Prostate gland (tissue), 2 donors: ENCODE data around the gene CTNNA2. TPM values are rescaled to one million over a fixed set of nuclear protein-coding genes. Genes with fewer than 3 reads are reported as not detected.
"Not testable (repeated sequence)": the region's sequence is repeated elsewhere in the genome, so short reads cannot be mapped to it uniquely, and the experiment has no call there.

ENCODE experiments used
- DNase-seq: peaks from one replicate; pipeline ENCODE4 v3.0.0-alpha.2; 2019; ENCODE audit warnings: low spot score
- H3K27ac ChIP-seq, 2 donors: fragments of 200-600 bp; sonication (generic); 2 replicates each; pipeline ENCODE4 v1.5.1; 2017 to 2019
- H3K27me3 ChIP-seq: fragments of 200-600 bp; sonication (generic); replicated peaks from 2 replicates; pipeline ENCODE4 v1.5.1; 2019; ENCODE audit not compliant: insufficient read depth
- H3K36me3 ChIP-seq, 2 donors: fragments of 200-600 bp; sonication (generic); 1 replicate in 1 of 2; 2 replicates in 1 of 2; pipeline versions ENCODE4 v1.5.1 to v1.8.1; 2017 to 2019
- H3K4me1 ChIP-seq: fragments of 200-600 bp; sonication (generic); replicated peaks from 2 replicates; pipeline ENCODE4 v1.5.1; 2019
- H3K4me3 ChIP-seq, 2 donors: fragments of 200-600 bp; sonication (generic); 2 replicates each; pipeline ENCODE4 v1.5.1; 2017 to 2019
- H3K9me3 ChIP-seq: fragments of 200-600 bp; sonication (generic); 2 replicates; pipeline ENCODE4 v1.5.1; 2017
- CTCF ChIP-seq, 4 experiments: fragments of 200-600 bp in 2 of 4; fragments of 450-650 bp in 2 of 4; sonication (generic) in 2 of 4; IDR thresholded peaks; 1 replicate in 3 of 4; 2 replicates in 1 of 4; pipeline ENCODE4 v1.5.1; 2016 to 2019; ENCODE audit warnings: antibody characterized with exemption in 4 of 4, mild to moderate bottlenecking in 2 of 4, moderate library complexity in 2 of 4
- POLR2A ChIP-seq: fragments of 450-650 bp; IDR thresholded peaks from one replicate; pipeline ENCODE4 v1.6.1; 2016; ENCODE audit warnings: antibody characterized with exemption, mild to moderate bottlenecking
- POLR2AphosphoS5 ChIP-seq: sonication (generic); formaldehyde crosslinking; IDR thresholded peaks from one replicate; pipeline ENCODE4 v1.6.1; 2017; ENCODE audit warnings: antibody characterized with exemption
- WGBS: methylation state at CpG from one replicate; pipeline ENCODE4 v1.1.5; 2018; 5-methylcytosine and 5-hydroxymethylcytosine counted together
- intact Hi-C: fragments of 100-400 bp; cut with DNase I; formaldehyde crosslinking; loops from one replicate; pipeline ENCODE4 v1.14.2; 2022
- total RNA-seq, 2 donors: library from RNA; depleted of rRNA; stranded (reverse); fragments of >200 nt; gene quantifications; one replicate each; pipeline ENCODE4 v1.1.0, GENCODE V29; 2016

Gene CTNNA2
- total RNA-seq, 2 donors from 2014 or later: 24.3 TPM; not detected in 1

- no peak for DNase-seq
- Histone ChIP-seq H3K4me3 (no peak overlapping the region), H3K9me3 (no peaks in the 10 kb centered on the region), H3K4me1 (no peaks in the 10 kb centered on the region), H3K36me3 (no peaks in the 10 kb centered on the region), H3K27ac (no peak overlapping the region), H3K27me3 (no peaks in the 10 kb centered on the region)
- intact Hi-C loops: no loop called here
- no peak for TF ChIP-seq POLR2A
- no peak for TF ChIP-seq CTCF (IDR thresholded peaks at IDR 0.05)
- TF ChIP-seq POLR2AphosphoS5: no peak
- WGBS: 69% methylated on average over 2 of the region's 2 CpGs
Observed at GRCh38 chr2:80030135-80030534, 517.3 kb downstream of the CTNNA2 start.

GRCh38 chr2:80032684-80033083 is 519.8 kb downstream of the CTNNA2 start:
- DNase-seq, H3K4me3 ChIP-seq, H3K36me3 ChIP-seq, H3K27me3 ChIP-seq, intact Hi-C loops, H3K4me1 ChIP-seq, H3K9me3 ChIP-seq, H3K27ac ChIP-seq: not testable (repeated sequence)
- 92% methylated on average over 7 of the region's 7 CpGs for WGBS

GRCh38 chr2:80035749-80036285 is 523.0 kb downstream of the CTNNA2 start:
- Histone ChIP-seq H3K27me3 (no peaks in the 10 kb centered on the region), H3K27ac (no peak overlapping the region), H3K4me1 (no peaks in the 10 kb centered on the region), H3K36me3 (no peaks in the 10 kb centered on the region), H3K9me3 (no peaks in the 10 kb centered on the region), H3K4me3 (no peak overlapping the region)
- 70% methylated on average over 5 of the region's 5 CpGs for WGBS
- TF ChIP-seq CTCF (IDR thresholded peaks at IDR 0.05) (no peak), POLR2A (no peak), POLR2AphosphoS5 (no peak)
- DNase-seq: no peak
- intact Hi-C loops: no loop called here

GRCh38 chr2:80037310-80037709 is 524.5 kb downstream of the CTNNA2 start:
- Histone ChIP-seq H3K4me1 (no peaks in the 10 kb centered on the region), H3K9me3 (no peaks in the 10 kb centered on the region), H3K27me3 (no peaks in the 10 kb centered on the region), H3K36me3 (no peaks in the 10 kb centered on the region), H3K27ac (no peak overlapping the region), H3K4me3 (no peak overlapping the region)
- WGBS: 62% methylated on average over 4 of the region's 4 CpGs
- no peak for TF ChIP-seq CTCF (IDR thresholded peaks at IDR 0.05)
- no peak for TF ChIP-seq POLR2AphosphoS5
- TF ChIP-seq POLR2A: no peak
- intact Hi-C loops: no loop called here
- DNase-seq: no peak

GRCh38 chr2:80040226-80040625 is 527.4 kb downstream of the CTNNA2 start:
- no peak for TF ChIP-seq POLR2AphosphoS5
- TF ChIP-seq POLR2A: no peak

GRCh38 chr2:80042635-80043034 is 529.8 kb downstream of the CTNNA2 start:
- 92% methylated on average over 2 of the region's 2 CpGs for WGBS

More at GRCh38 chr2:80040226-80040625, 527.4 kb downstream of the CTNNA2 start:
- Histone ChIP-seq H3K4me3 (no peak overlapping the region), H3K9me3 (no peaks in the 10 kb centered on the region), H3K27ac (no peak overlapping the region), H3K36me3 (no peaks in the 10 kb centered on the region), H3K27me3 (no peaks in the 10 kb centered on the region), H3K4me1 (no peaks in the 10 kb centered on the region)
- 96% methylated on average over 2 of the region's 2 CpGs for WGBS
- intact Hi-C loops: no loop called here
- no peak for DNase-seq

More at GRCh38 chr2:80042635-80043034, 529.8 kb downstream of the CTNNA2 start:
- no peak overlapping the region for H3K4me3 ChIP-seq
- no peaks in the 10 kb centered on the region for H3K36me3 ChIP-seq
- no peak for TF ChIP-seq POLR2AphosphoS5
- no peak for TF ChIP-seq CTCF (IDR thresholded peaks at IDR 0.05)
- no peak for TF ChIP-seq POLR2A
- H3K9me3 ChIP-seq: no peaks in the 10 kb centered on the region
- intact Hi-C loops: no loop called here
- DNase-seq: no peak
- no peaks in the 10 kb centered on the region for H3K4me1 ChIP-seq
- H3K27me3 ChIP-seq: no peaks in the 10 kb centered on the region
- H3K27ac ChIP-seq: no peak overlapping the region
